ENCODE data around the gene INHA.

The INHA gene

DNA sequence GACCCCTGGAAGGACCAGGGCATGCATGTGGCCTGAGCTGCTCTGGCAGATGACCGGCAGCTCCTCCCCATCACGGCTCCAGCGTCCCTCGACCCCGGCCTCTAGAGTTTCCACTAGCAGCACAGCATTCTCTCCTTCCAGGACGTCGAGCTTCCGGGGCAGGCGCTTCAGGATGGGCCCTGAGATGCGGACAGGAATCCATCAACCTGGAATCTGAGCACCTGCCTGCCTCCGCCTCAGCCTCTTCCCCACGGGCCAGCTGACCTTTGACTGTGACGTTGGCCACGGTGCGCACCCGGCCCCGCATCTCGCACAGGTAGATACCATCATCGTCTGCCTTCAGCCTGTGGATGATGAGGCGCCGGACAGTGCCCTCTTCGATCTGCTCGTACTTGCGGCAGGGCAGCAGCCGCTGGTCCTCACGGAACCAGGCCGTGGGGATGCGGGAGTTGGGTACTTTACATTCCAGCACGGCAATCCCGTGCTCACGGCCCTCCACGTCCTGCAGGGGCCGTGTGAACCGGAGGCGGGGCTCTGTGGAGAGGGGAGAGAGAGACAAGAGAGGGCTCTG lies 4.2 kb upstream of the INHA start:
- DNase-seq (ENCODE audit: extremely low read depth, low read depth): no peak
- TF ChIP-seq, protein P1, sequence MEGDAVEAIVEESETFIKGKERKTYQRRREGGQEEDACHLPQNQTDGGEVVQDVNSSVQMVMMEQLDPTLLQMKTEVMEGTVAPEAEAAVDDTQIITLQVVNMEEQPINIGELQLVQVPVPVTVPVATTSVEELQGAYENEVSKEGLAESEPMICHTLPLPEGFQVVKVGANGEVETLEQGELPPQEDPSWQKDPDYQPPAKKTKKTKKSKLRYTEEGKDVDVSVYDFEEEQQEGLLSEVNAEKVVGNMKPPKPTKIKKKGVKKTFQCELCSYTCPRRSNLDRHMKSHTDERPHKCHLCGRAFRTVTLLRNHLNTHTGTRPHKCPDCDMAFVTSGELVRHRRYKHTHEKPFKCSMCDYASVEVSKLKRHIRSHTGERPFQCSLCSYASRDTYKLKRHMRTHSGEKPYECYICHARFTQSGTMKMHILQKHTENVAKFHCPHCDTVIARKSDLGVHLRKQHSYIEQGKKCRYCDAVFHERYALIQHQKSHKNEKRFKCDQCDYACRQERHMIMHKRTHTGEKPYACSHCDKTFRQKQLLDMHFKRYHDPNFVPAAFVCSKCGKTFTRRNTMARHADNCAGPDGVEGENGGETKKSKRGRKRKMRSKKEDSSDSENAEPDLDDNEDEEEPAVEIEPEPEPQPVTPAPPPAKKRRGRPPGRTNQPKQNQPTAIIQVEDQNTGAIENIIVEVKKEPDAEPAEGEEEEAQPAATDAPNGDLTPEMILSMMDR (IDR thresholded peaks at IDR 0.05; ENCODE audit: low read depth, low read length): no peak

GRCh38 chr2:219569041-219569440 lies 3.1 kb upstream of the INHA start:
- no peak for DNase-seq (ENCODE audit: extremely low read depth, low read depth)
- TF ChIP-seq, protein P1 (IDR thresholded peaks at IDR 0.05; ENCODE audit: low read depth, low read length): no peak

GRCh38 chr2:219569635-219570034 lies 2.5 kb upstream of the INHA start:
- TF ChIP-seq, protein P1 (IDR thresholded peaks at IDR 0.05; ENCODE audit: low read depth, low read length): no peak
- no peak for DNase-seq (ENCODE audit: extremely low read depth, low read depth)

- TF ChIP-seq, protein P1 (IDR thresholded peaks at IDR 0.05; ENCODE audit: low read depth, low read length): no peak
Observed at GRCh38 chr2:219570194-219570923, 1.8 kb upstream of the INHA start.

DNA sequence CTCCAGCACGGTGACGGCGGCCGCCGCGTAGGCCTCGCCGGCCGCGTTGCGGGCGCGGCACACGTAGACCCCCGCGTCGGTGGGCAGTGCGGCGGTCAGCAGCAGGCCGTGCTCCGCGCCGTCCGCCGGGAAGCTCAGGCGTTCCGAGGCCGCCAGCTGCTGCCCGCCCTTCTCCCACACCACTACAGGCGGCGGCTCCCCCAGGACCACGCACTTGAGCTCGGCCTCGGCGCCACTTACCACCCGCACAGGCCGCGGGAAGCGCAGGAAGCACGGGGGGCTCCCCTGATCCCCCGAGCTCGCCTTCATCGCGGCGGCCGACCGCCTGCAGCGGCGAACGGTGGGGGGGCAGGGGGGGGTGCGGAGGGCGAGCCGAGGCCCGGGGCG lies 1.2 kb upstream of the INHA start:
- no peak for DNase-seq (ENCODE audit: extremely low read depth, low read depth)
- TF ChIP-seq, protein P1 (IDR thresholded peaks at IDR 0.05; ENCODE audit: low read depth, low read length): no peak

More at GRCh38 chr2:219570194-219570923, 1.8 kb upstream of the INHA start:
- no peak for DNase-seq (ENCODE audit: extremely low read depth, low read depth)

DNA sequence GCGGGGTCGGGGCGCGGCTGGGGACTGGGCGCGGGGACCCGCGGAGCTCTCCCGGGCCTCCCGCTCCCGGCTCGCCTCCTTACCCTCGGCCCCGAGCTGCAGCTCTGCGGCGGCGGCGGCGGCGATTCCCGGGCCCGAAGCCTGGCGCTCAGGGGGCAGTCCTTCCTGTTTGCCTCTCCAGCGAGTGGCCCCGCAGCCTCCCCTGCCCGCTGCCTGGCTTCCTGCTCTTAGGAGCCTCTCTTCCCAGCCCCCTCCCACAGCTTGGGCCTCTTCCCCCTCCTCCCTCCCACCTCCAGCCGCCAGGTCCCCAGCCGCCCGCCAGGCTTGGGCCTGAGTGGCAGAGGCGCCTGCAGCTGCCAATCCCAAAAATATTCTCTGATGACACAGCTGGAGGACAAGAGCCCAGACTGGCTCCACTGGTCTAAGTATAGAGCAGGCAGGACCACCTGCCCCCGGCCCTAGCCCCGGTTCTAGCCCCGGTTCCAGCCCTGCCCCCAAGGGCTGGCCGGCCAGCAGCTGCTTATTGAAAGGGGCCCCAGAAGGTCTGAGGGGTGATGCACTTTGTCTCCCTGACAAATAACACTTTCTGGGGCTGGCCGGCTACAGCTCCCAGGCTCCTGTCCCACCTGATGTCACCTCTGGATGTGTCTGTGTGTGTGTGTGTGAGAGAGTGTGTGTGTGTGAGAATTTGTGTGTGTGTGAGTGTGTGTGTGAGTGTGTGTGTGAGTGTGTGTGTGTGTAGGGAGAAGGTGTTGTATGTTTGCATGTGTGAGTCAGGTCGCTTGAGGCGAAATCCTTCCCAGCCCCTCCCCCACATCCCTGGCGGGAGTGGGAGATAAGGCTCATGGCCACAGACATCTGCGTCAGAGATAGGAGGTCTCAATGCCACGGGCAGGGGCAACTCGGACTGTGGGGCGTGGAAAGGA lies 536 bp upstream of the INHA start, which contains the start of gene OBSL1:
Gene OBSL1, minus strand, starts transcription at position 229 of the 926 bp plus-strand sequence. CDS start 307 bp downstream, outside the sequence.
- DNase-seq (ENCODE audit: extremely low read depth, low read depth): peak; percentile 48
- TF ChIP-seq, protein P1 (IDR thresholded peaks at IDR 0.05; ENCODE audit: low read depth, low read length): no peak
